Left ventricle myocardium inferior (tissue), 1 donor: ENCODE results near the gene RRAS. TPM values are rescaled to one million over a fixed set of nuclear protein-coding genes. Genes with fewer than 3 reads are reported as not detected.

ENCODE experiments used
- DNase-seq: peaks from one replicate; pipeline ENCODE4 v3.0.0-alpha.2; 2020
- H3K27ac ChIP-seq: fragments of 200-600 bp; replicated peaks from 2 replicates; pipeline ENCODE4 v1.8.0; 2021
- H3K27me3 ChIP-seq: fragments of 200-600 bp; 2 replicates; pipeline ENCODE4 v1.8.0; 2021; ENCODE audit warnings: low read depth
- H3K36me3 ChIP-seq: fragments of 200-600 bp; 2 replicates; pipeline ENCODE4 v1.8.0; 2021
- H3K4me1 ChIP-seq: fragments of 200-600 bp; 2 replicates; pipeline ENCODE4 v1.8.0; 2021
- H3K4me3 ChIP-seq: fragments of 200-600 bp; 2 replicates; pipeline ENCODE4 v1.8.0; 2021; ENCODE audit warnings: mild to moderate bottlenecking, moderate library complexity
- H3K9me3 ChIP-seq: fragments of 200-600 bp; replicated peaks from 2 replicates; pipeline ENCODE4 v1.8.0; 2021
- CTCF ChIP-seq: fragments of 200-600 bp; IDR thresholded peaks from 2 replicates; pipeline ENCODE4 v1.8.0; 2021; ENCODE audit warnings: antibody characterized with exemption, mild to moderate bottlenecking, borderline replicate concordance
- intact Hi-C: fragments of 100-400 bp; cut with micrococcal nuclease; formaldehyde crosslinking; loops from one replicate; pipeline ENCODE4 v1.11.0; 2022
- total RNA-seq: library from RNA; stranded (reverse); fragmentation: NEBNext Ultra II Directional; extraction: Animal tissue kit (Norgen Biotek cat#: 25700); gene quantifications from one replicate; pipeline ENCODE4 v1.2.1, GENCODE V29; 2021
- donor health status: DM: no; HTN: yes; CAD: no; lungs with severe emphysema.

The RRAS gene
- total RNA-seq, 1 donor from 2014 or later = 116 TPM

DNA sequence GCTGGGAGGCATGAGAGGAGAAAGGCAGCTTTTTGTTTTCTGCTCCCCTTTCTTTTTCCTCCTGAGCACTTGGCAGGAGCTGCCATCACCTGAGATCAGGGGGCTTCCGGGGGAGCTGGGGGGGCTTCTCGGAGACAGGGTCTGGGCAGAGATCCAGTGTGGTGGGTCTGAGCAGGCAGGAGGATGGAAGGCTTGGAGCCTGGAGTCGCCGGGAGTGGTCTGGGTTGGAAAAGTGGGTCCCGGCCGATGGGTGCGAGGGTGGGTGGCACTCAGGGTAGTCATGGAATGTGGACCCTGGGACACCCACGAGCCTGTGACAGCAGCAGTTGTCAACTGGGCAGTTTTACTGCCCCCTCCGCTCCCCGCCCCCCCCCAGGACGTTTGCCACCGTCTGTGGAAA is 47.2 kb upstream of the RRAS start:
- Histone ChIP-seq H3K4me1 (peaks cover 72% of the 10 kb centered on the region), H3K27me3 (peaks cover 11% of the 10 kb centered on the region), H3K4me3 (peak overlapping the region; percentile 67), H3K9me3 (no peaks in the 10 kb centered on the region), H3K36me3 (peaks cover 60% of the 10 kb centered on the region), H3K27ac (peak overlapping the region; percentile 81)
- DNase-seq = no peak
- intact Hi-C loops = no loop called here
- no peak for TF ChIP-seq CTCF

DNA sequence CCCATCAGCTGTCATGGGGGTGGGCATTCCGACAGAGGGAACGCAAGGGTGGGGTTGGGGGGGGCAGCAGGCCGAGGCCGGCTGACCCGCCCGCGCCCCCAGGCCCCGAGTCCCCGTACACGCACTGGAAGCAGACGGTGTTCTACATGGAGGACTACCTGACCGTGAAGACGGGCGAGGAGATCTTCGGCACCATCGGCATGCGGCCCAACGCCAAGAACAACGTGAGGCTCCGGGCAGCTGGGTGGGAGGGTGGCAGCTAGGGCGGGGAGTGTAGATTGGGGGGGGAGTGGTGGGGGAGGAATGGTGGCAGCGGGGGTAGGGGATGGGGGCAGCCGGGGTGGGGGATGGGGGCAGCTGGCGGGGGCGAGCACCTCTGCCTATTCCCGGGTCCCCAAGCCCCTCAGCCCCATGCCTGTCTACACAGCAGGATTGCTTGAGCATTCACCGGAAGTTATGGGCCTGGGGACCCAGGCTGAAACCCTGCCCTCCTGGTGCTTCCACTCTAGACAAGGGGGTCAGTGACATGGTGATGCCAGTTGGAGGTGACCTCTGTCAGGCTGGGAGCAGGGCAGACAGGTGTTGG is 46.7 kb upstream of the RRAS start:
- Histone ChIP-seq H3K9me3 (no peaks in the 10 kb centered on the region), H3K4me3 (no peak overlapping the region), H3K4me1 (peaks cover 73% of the 10 kb centered on the region), H3K27ac (peak overlapping the region; percentile 81), H3K27me3 (peaks cover 11% of the 10 kb centered on the region), H3K36me3 (peaks cover 66% of the 10 kb centered on the region)
- no peak for TF ChIP-seq CTCF
- DNase-seq = no peak
- intact Hi-C loops = no loop called here

- peaks cover 73% of the 10 kb centered on the region for H3K36me3 ChIP-seq
- DNase-seq = no peak
- peak overlapping the region; percentile 17 for H3K4me3 ChIP-seq
- H3K27me3 ChIP-seq = peaks cover 11% of the 10 kb centered on the region
- peak overlapping the region; percentile 81 for H3K27ac ChIP-seq
- intact Hi-C loops = no loop called here
- H3K9me3 ChIP-seq = no peaks in the 10 kb centered on the region
- TF ChIP-seq CTCF = no peak
- H3K4me1 ChIP-seq = peaks cover 74% of the 10 kb centered on the region
Measured at GRCh38 chr19:49685845-49686332, 45.9 kb upstream of the RRAS start.

DNA sequence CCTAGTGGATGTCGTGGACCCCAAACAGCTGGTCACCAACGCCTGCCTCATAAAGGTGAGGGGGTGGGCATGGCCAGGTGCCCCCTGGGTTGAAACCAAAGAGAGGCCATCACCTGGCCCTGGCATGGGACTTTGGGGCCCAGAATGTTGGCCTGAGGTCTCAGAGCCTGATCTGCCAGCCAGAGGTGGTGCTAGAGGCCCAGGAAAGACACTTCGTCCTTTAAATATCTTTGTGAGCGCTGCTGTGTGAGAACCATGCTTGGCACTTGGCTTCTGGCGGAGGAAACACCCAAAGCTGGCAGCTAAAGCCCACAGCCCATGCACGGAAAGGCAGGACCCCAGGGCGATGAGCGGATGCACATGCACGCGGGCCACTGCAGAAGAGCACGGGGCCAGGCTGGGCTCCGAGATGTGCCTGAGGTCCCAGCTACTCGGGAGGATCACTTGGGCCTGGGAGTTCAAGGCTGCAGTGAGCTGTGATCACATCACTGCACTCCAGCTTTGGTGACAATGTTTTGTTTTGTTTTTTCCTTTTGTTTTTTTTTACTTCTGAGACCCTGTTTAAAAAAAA is 45.1 kb upstream of the RRAS start:
- no peak for TF ChIP-seq CTCF
- Histone ChIP-seq H3K4me3 (no peak overlapping the region), H3K4me1 (peaks cover 74% of the 10 kb centered on the region), H3K36me3 (peaks cover 74% of the 10 kb centered on the region), H3K9me3 (no peaks in the 10 kb centered on the region), H3K27ac (peak overlapping the region; percentile 12), H3K27me3 (peaks cover 7% of the 10 kb centered on the region)
- intact Hi-C loops = no loop called here
- DNase-seq = no peak

DNA sequence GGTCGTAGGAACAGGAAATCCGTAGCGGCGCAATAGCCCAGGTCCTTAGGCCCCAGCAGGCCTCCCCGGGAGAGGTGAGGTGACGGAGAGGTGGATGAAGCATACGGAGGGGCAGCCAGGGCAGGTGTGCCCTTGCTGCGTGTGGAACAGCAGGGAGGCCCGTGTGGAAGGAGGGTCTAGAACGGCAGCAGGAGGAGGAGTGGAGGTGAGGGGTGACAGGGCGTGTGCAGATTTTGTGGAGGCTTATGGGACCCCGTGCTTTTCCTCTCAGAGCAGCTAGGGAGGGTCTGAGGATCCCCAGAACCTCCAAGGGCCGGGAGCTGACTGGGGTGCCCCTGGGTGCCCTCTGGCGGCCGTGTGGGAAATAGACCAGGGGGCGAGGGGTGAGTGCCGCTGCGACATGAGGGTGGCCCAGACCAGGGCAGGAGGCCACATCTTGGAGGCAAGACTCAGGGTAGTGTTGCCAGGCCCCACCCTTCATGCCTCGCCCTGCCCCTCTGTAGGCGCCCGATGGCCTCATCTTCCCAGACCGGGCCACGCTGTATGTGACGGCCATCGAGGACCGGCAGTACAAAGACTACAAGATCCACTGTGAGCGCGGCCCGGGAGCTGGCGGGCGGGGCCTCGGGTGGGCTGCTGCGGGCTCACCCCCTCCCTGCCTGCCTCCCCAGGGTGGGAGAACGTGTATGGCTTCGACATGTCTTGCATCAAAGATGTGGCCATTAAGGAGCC is 44.5 kb upstream of the RRAS start:
- intact Hi-C loops = no loop called here
- Histone ChIP-seq H3K4me1 (peaks cover 74% of the 10 kb centered on the region), H3K9me3 (no peaks in the 10 kb centered on the region), H3K27me3 (peaks cover 2% of the 10 kb centered on the region), H3K4me3 (no peak overlapping the region), H3K36me3 (peaks cover 74% of the 10 kb centered on the region), H3K27ac (peak overlapping the region; percentile 12)
- TF ChIP-seq CTCF = peak; percentile 41
- no peak for DNase-seq
